H1 (cell line): ENCODE results near the gene C5orf24.

ENCODE experiments used
- CREB1 ChIP-seq: IDR thresholded peaks from 2 replicates; pipeline ENCODE4 v1.6.1; 2012; ENCODE audit warnings: inconsistent platforms
- EZH2 ChIP-seq: fragments of 200-600 bp; sonication (generic); IDR thresholded peaks from 2 replicates; pipeline ENCODE4 v1.7.1; 2012; ENCODE audit warnings: low read depth, mild to moderate bottlenecking, moderate library complexity, low read length, inconsistent platforms; ENCODE audit not compliant: severe bottlenecking
- GABPA ChIP-seq: IDR thresholded peaks from 2 replicates; pipeline ENCODE4 v1.6.1; 2011; ENCODE audit warnings: mild to moderate bottlenecking, low read length, moderate library complexity, borderline replicate concordance; ENCODE audit not compliant: insufficient read depth
- POLR2A ChIP-seq, 2 experiments: IDR thresholded peaks; 1 replicate in 1 of 2; 2 replicates in 1 of 2; pipeline ENCODE4 v1.6.1; 2011; ENCODE audit warnings: low read depth in 2 of 2, low read length in 2 of 2, mild to moderate bottlenecking in 2 of 2; ENCODE audit errors: control extremely low read depth in 1 of 2
- RAD21 ChIP-seq, 2 experiments: IDR thresholded peaks in 1 of 2; conservative IDR thresholded peaks in 1 of 2; 2 replicates each; pipeline ENCODE4 v1.6.1; 2011; ENCODE audit warnings: low read depth in 2 of 2, low read length in 2 of 2, improper control_type of control experiment in 1 of 2, inconsistent platforms in 1 of 2, mild to moderate bottlenecking in 1 of 2, moderate library complexity in 1 of 2
- RXRA ChIP-seq: IDR thresholded peaks from 2 replicates; pipeline ENCODE4 v1.6.1; 2011; ENCODE audit warnings: low read depth, mild to moderate bottlenecking, low read length, moderate library complexity; ENCODE audit not compliant: insufficient read depth
- SP1 ChIP-seq: IDR thresholded peaks from 2 replicates; pipeline ENCODE4 v1.6.1; 2011; ENCODE audit warnings: low read depth, low read length
- TF ChIP-seq, protein P1 (sequence below), 3 experiments: IDR thresholded peaks; 1 replicate in 2 of 3; 2 replicates in 1 of 3; pipeline versions ENCODE4 v1.5.1 to v1.6.1; 2011; ENCODE audit warnings: low read length in 3 of 3, mild to moderate bottlenecking in 3 of 3, inconsistent platforms in 2 of 3, low read depth in 1 of 3, moderate library complexity in 1 of 3; ENCODE audit not compliant: insufficient read depth in 1 of 3; ENCODE audit errors: control extremely low read depth in 1 of 3
- TF ChIP-seq, protein P2 (sequence below): IDR thresholded peaks from 2 replicates; pipeline ENCODE4 v1.6.1; 2012; ENCODE audit warnings: inconsistent platforms
- TF ChIP-seq, protein P3 (sequence below): IDR thresholded peaks from 2 replicates; pipeline ENCODE4 v1.6.1; 2011; ENCODE audit warnings: low read depth, mild to moderate bottlenecking, low read length; ENCODE audit not compliant: insufficient read depth

DNA sequence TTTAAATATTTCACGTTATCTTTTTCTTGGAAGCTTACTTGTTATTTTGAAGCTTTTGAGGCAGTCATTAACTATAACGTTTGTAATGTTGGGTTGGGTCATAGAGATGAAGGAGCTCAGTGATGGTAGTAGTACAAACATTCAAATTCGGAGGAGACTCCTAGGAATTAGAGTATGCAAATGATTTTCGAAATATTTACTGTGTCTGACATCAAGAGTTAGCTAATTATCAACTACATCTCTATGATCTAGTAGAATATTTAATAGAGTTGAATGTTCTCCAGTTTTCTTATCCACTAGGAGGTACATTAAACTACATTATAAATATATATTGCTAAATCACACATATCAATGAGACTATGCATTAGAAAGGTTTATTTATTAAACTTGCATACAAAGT is 28.8 kb upstream of the C5orf24 start:
- no peak for TF ChIP-seq RAD21 (IDR thresholded peaks at IDR 0.05 in 1 of 2, conservative IDR thresholded peaks at IDR 0.05 in 1 of 2; ENCODE audit: low read depth in 2 of 2, low read length in 2 of 2)
- no peak for TF ChIP-seq POLR2A (IDR thresholded peaks at IDR 0.05; ENCODE audit: control extremely low read depth in 1 of 2, low read depth in 2 of 2, low read length in 2 of 2)
- TF ChIP-seq, protein P1, sequence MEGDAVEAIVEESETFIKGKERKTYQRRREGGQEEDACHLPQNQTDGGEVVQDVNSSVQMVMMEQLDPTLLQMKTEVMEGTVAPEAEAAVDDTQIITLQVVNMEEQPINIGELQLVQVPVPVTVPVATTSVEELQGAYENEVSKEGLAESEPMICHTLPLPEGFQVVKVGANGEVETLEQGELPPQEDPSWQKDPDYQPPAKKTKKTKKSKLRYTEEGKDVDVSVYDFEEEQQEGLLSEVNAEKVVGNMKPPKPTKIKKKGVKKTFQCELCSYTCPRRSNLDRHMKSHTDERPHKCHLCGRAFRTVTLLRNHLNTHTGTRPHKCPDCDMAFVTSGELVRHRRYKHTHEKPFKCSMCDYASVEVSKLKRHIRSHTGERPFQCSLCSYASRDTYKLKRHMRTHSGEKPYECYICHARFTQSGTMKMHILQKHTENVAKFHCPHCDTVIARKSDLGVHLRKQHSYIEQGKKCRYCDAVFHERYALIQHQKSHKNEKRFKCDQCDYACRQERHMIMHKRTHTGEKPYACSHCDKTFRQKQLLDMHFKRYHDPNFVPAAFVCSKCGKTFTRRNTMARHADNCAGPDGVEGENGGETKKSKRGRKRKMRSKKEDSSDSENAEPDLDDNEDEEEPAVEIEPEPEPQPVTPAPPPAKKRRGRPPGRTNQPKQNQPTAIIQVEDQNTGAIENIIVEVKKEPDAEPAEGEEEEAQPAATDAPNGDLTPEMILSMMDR (IDR thresholded peaks at IDR 0.05; ENCODE audit: control extremely low read depth in 1 of 3, insufficient read depth in 1 of 3, low read depth in 1 of 3, low read length in 3 of 3) = no peak
- no peak for TF ChIP-seq GABPA
- TF ChIP-seq, protein P2, sequence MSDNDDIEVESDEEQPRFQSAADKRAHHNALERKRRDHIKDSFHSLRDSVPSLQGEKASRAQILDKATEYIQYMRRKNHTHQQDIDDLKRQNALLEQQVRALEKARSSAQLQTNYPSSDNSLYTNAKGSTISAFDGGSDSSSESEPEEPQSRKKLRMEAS = no peak
- TF ChIP-seq EZH2 = no peak
- TF ChIP-seq SP1 = no peak
- TF ChIP-seq RXRA = no peak
- TF ChIP-seq, protein P3, sequence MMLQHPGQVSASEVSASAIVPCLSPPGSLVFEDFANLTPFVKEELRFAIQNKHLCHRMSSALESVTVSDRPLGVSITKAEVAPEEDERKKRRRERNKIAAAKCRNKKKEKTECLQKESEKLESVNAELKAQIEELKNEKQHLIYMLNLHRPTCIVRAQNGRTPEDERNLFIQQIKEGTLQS = no peak
- no peak for TF ChIP-seq CREB1
